ENCODE data around the gene STK4. TPM values are rescaled to one million over a fixed set of nuclear protein-coding genes. Genes with fewer than 3 reads are reported as not detected.

STK4 gene
- 13.2 and 14.0 TPM in 2 replicates for polyA plus RNA-seq (2013)

- Histone ChIP-seq H3K79me2 (ENCODE audit: control insufficient read depth, insufficient read depth, low read length, poor library complexity) (peaks cover 13% of the 10 kb centered on the region), H3K4me3 (ENCODE audit: low read depth, low read length) (peak within 1 kb of the TSS; percentile 88), H2BK5ac (ENCODE audit: low read depth, low read length, poor library complexity) (peak within 1 kb of the TSS; percentile 85), H3K9me3 (ENCODE audit: insufficient read depth, low read depth, low read length) (peaks cover 2% of the 10 kb centered on the region), H4K91ac (ENCODE audit: low read depth, low read length) (peak within 1 kb of the TSS; percentile 83), H3K79me1 (ENCODE audit: low read length) (peaks cover 8% of the 10 kb centered on the region), H3K23ac (ENCODE audit: low read length) (no peak within 1 kb of the TSS), H4K12ac (ENCODE audit: low read depth, low read length) (peak within 1 kb of the TSS; percentile 94), H2BK12ac (ENCODE audit: low read length) (no peak within 1 kb of the TSS), H4K8ac (ENCODE audit: low read depth, low read length) (peak within 1 kb of the TSS; percentile 91), H3K27ac (ENCODE audit: low read depth, low read length) (peak within 1 kb of the TSS; percentile 59), H3K18ac (ENCODE audit: low read length) (peak within 1 kb of the TSS; percentile 80), H3K9ac (ENCODE audit: low read length) (peak within 1 kb of the TSS; percentile 80), H3K36me3 (ENCODE audit: control insufficient read depth in 1 of 2, insufficient read depth in 2 of 2, low read length in 2 of 2) (no peaks in the 10 kb centered on the region), H3K14ac (ENCODE audit: low read length) (peak within 1 kb of the TSS; percentile 86), H3K4me2 (ENCODE audit: low read length) (peak within 1 kb of the TSS; percentile 71), H2AFZ (ENCODE audit: insufficient read depth, low read length, poor library complexity) (peak within 1 kb of the TSS; percentile 89), H2BK120ac (ENCODE audit: insufficient read depth, low read length, poor library complexity) (peak within 1 kb of the TSS; percentile 91), H3K27me3 (ENCODE audit: insufficient read depth, low read length) (no peaks in the 10 kb centered on the region), H2AK5ac (ENCODE audit: low read length) (peak within 1 kb of the TSS; percentile 50), H3K4ac (ENCODE audit: low read depth, low read length) (peak within 1 kb of the TSS; percentile 74), H3K4me1 (ENCODE audit: control insufficient read depth in 1 of 2, insufficient read depth in 2 of 2, low read length in 2 of 2) (peaks cover 8 to 10% of the 10 kb centered on the region in 2 experiments)
- WGBS (ENCODE audit: extremely low coverage, insufficient coverage, insufficient read length), result no CpG with 5 or more reads among the region's 68 CpGs
- peak; percentile 94 to 97 for DNase-seq
These were observed at the start of gene STK4 for GRCh38 chr20:44966030-44966961. TSS of gene STK4 (plus strand) at chr20:44966512. CDS start at chr20:44966569, 57 bp downstream.

- Histone ChIP-seq H3K4me1 (ENCODE audit: control insufficient read depth in 1 of 2, insufficient read depth in 2 of 2, low read length in 2 of 2) (peaks cover 0 to 3% of the 10 kb centered on the region in 2 experiments), H3K23ac (ENCODE audit: low read length) (no peak overlapping the region), H2BK120ac (ENCODE audit: insufficient read depth, low read length, poor library complexity) (no peak overlapping the region), H4K12ac (ENCODE audit: low read depth, low read length) (no peak overlapping the region), H2BK12ac (ENCODE audit: low read length) (no peak overlapping the region), H3K27me3 (ENCODE audit: insufficient read depth, low read length) (no peaks in the 10 kb centered on the region), H3K4ac (ENCODE audit: low read depth, low read length) (no peak overlapping the region), H3K18ac (ENCODE audit: low read length) (no peak overlapping the region), H3K9ac (ENCODE audit: low read length) (no peak overlapping the region), H2AFZ (ENCODE audit: insufficient read depth, low read length, poor library complexity) (no peak overlapping the region), H3K14ac (ENCODE audit: low read length) (no peak overlapping the region), H3K79me2 (ENCODE audit: control insufficient read depth, insufficient read depth, low read length, poor library complexity) (no peaks in the 10 kb centered on the region), H4K8ac (ENCODE audit: low read depth, low read length) (no peak overlapping the region), H3K27ac (ENCODE audit: low read depth, low read length) (no peak overlapping the region), H3K36me3 (ENCODE audit: control insufficient read depth in 1 of 2, insufficient read depth in 2 of 2, low read length in 2 of 2) (peaks cover 24 to 39% of the 10 kb centered on the region in 2 experiments), H3K79me1 (ENCODE audit: low read length) (no peaks in the 10 kb centered on the region), H3K4me3 (ENCODE audit: low read depth, low read length) (no peak overlapping the region), H3K9me3 (ENCODE audit: insufficient read depth, low read depth, low read length) (no peaks in the 10 kb centered on the region), H4K91ac (ENCODE audit: low read depth, low read length) (no peak overlapping the region), H3K4me2 (ENCODE audit: low read length) (no peak overlapping the region), H2BK5ac (ENCODE audit: low read depth, low read length, poor library complexity) (no peak overlapping the region), H2AK5ac (ENCODE audit: low read length) (no peak overlapping the region)
- DNase-seq, result no peak
- no CpG with 5 or more reads among the region's 12 CpGs for WGBS (ENCODE audit: extremely low coverage, insufficient coverage, insufficient read length)
These were observed 49.7 kb upstream of the STK4 start for GRCh38 chr20:44916586-44916985.

- whole genome bisulfite sequencing (ENCODE audit: extremely low coverage, insufficient coverage, insufficient read length), result no CpG with 5 or more reads among the region's 2 CpGs
- Histone ChIP-seq H3K36me3 (ENCODE audit: control insufficient read depth in 1 of 2, insufficient read depth in 2 of 2, low read length in 2 of 2) (peaks cover 24 to 43% of the 10 kb centered on the region in 2 experiments), H3K4me3 (ENCODE audit: low read depth, low read length) (no peak overlapping the region), H3K4me1 (ENCODE audit: control insufficient read depth in 1 of 2, insufficient read depth in 2 of 2, low read length in 2 of 2) (no peaks in the 10 kb centered on the region), H3K23ac (ENCODE audit: low read length) (no peak overlapping the region), H3K14ac (ENCODE audit: low read length) (no peak overlapping the region), H3K4me2 (ENCODE audit: low read length) (no peak overlapping the region), H2BK12ac (ENCODE audit: low read length) (no peak overlapping the region), H3K9ac (ENCODE audit: low read length) (no peak overlapping the region), H3K27ac (ENCODE audit: low read depth, low read length) (no peak overlapping the region), H2BK120ac (ENCODE audit: insufficient read depth, low read length, poor library complexity) (no peak overlapping the region), H3K79me2 (ENCODE audit: control insufficient read depth, insufficient read depth, low read length, poor library complexity) (no peaks in the 10 kb centered on the region), H3K27me3 (ENCODE audit: insufficient read depth, low read length) (no peaks in the 10 kb centered on the region), H3K4ac (ENCODE audit: low read depth, low read length) (no peak overlapping the region), H4K12ac (ENCODE audit: low read depth, low read length) (no peak overlapping the region), H2BK5ac (ENCODE audit: low read depth, low read length, poor library complexity) (no peak overlapping the region), H3K79me1 (ENCODE audit: low read length) (no peaks in the 10 kb centered on the region), H3K18ac (ENCODE audit: low read length) (no peak overlapping the region), H4K91ac (ENCODE audit: low read depth, low read length) (no peak overlapping the region), H4K8ac (ENCODE audit: low read depth, low read length) (no peak overlapping the region), H2AK5ac (ENCODE audit: low read length) (no peak overlapping the region), H3K9me3 (ENCODE audit: insufficient read depth, low read depth, low read length) (no peaks in the 10 kb centered on the region), H2AFZ (ENCODE audit: insufficient read depth, low read length, poor library complexity) (no peak overlapping the region)
- no peak for DNase-seq
These were observed 48.9 kb upstream of the STK4 start for GRCh38 chr20:44917399-44917798.

GRCh38 chr20:44918342-44918741, 48.0 kb upstream of the STK4 start:
- H3K4ac ChIP-seq (ENCODE audit: low read depth, low read length), result no peak overlapping the region
- H3K36me3 ChIP-seq (ENCODE audit: control insufficient read depth in 1 of 2, insufficient read depth in 2 of 2, low read length in 2 of 2), result peaks cover 24 to 41% of the 10 kb centered on the region in 2 experiments
- no peak for DNase-seq
- no peak overlapping the region for H2AK5ac ChIP-seq (ENCODE audit: low read length)
- H3K23ac ChIP-seq (ENCODE audit: low read length), result no peak overlapping the region
- no peak overlapping the region for H4K91ac ChIP-seq (ENCODE audit: low read depth, low read length)
- no peak overlapping the region for H2BK12ac ChIP-seq (ENCODE audit: low read length)
- no peaks in the 10 kb centered on the region for H3K79me1 ChIP-seq (ENCODE audit: low read length)
- H4K12ac ChIP-seq (ENCODE audit: low read depth, low read length), result no peak overlapping the region
- no peak overlapping the region for H2BK120ac ChIP-seq (ENCODE audit: insufficient read depth, low read length, poor library complexity)
- H4K8ac ChIP-seq (ENCODE audit: low read depth, low read length), result no peak overlapping the region
- no CpG with 5 or more reads among the region's 3 CpGs for WGBS (ENCODE audit: extremely low coverage, insufficient coverage, insufficient read length)
- H3K4me3 ChIP-seq (ENCODE audit: low read depth, low read length), result no peak overlapping the region
- no peak overlapping the region for H3K9ac ChIP-seq (ENCODE audit: low read length)
- H3K27ac ChIP-seq (ENCODE audit: low read depth, low read length), result no peak overlapping the region
- H3K79me2 ChIP-seq (ENCODE audit: control insufficient read depth, insufficient read depth, low read length, poor library complexity), result no peaks in the 10 kb centered on the region
- no peaks in the 10 kb centered on the region for H3K9me3 ChIP-seq (ENCODE audit: insufficient read depth, low read depth, low read length)
- no peaks in the 10 kb centered on the region for H3K27me3 ChIP-seq (ENCODE audit: insufficient read depth, low read length)
- H2BK5ac ChIP-seq (ENCODE audit: low read depth, low read length, poor library complexity), result no peak overlapping the region
- H3K14ac ChIP-seq (ENCODE audit: low read length), result no peak overlapping the region
- H3K4me2 ChIP-seq (ENCODE audit: low read length), result no peak overlapping the region
- no peaks in the 10 kb centered on the region for H3K4me1 ChIP-seq (ENCODE audit: control insufficient read depth in 1 of 2, insufficient read depth in 2 of 2, low read length in 2 of 2)
- no peak overlapping the region for H3K18ac ChIP-seq (ENCODE audit: low read length)
- no peak overlapping the region for H2AFZ ChIP-seq (ENCODE audit: insufficient read depth, low read length, poor library complexity)

Measured in trophoblast cell (in vitro differentiated cells and primary cell).